OCI-LY1 (cell line): ENCODE measurements around the gene TNNT1.

Experiments used
- EZH2 ChIP-seq: fragments of 200-600 bp; sonication (generic), shearing (Covaris generic); IDR thresholded peaks from 2 replicates; pipeline ENCODE4 v1.8.0; 2017; ENCODE audit warnings: borderline replicate concordance, mixed run types, mild to moderate bottlenecking, antibody characterized with exemption, low read length, moderate library complexity, mixed read lengths
- TF ChIP-seq, protein P1 (sequence below): fragments of 200-600 bp; sonication (generic), shearing (Covaris generic); IDR thresholded peaks from 2 replicates; pipeline ENCODE4 v1.5.1; 2017; ENCODE audit warnings: mild to moderate bottlenecking, antibody characterized with exemption, low read length, moderate library complexity, mixed read lengths

DNA sequence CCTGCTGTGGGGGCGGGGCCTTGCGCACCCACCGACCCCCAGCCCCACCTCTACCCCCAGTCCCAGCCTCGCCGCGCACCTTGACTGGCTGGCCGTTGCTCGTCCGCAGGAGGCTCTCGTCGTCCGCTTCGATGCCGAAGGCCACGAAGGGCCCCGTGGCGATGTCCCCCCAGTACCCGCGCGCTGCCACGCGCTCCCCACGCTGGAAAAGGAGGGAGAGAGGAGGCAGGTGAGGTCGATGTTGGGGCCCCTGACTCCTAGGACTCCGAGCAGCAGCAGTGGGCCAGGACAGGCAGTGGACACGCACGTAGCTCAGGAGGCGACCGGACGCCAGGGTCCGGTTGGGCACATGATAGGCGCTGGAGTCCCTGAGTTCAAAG lies 12.0 kb upstream of the TNNT1 start:
- TF ChIP-seq, protein P1, sequence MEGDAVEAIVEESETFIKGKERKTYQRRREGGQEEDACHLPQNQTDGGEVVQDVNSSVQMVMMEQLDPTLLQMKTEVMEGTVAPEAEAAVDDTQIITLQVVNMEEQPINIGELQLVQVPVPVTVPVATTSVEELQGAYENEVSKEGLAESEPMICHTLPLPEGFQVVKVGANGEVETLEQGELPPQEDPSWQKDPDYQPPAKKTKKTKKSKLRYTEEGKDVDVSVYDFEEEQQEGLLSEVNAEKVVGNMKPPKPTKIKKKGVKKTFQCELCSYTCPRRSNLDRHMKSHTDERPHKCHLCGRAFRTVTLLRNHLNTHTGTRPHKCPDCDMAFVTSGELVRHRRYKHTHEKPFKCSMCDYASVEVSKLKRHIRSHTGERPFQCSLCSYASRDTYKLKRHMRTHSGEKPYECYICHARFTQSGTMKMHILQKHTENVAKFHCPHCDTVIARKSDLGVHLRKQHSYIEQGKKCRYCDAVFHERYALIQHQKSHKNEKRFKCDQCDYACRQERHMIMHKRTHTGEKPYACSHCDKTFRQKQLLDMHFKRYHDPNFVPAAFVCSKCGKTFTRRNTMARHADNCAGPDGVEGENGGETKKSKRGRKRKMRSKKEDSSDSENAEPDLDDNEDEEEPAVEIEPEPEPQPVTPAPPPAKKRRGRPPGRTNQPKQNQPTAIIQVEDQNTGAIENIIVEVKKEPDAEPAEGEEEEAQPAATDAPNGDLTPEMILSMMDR, result no peak
- TF ChIP-seq EZH2, result no peak
